ENCODE measurements around the gene IL12B. TPM values are rescaled to one million over a fixed set of nuclear protein-coding genes. Genes with fewer than 3 reads are reported as not detected.

The IL12B gene
- polyA plus RNA-seq, 1 experiment, result 0.04 TPM

DNA sequence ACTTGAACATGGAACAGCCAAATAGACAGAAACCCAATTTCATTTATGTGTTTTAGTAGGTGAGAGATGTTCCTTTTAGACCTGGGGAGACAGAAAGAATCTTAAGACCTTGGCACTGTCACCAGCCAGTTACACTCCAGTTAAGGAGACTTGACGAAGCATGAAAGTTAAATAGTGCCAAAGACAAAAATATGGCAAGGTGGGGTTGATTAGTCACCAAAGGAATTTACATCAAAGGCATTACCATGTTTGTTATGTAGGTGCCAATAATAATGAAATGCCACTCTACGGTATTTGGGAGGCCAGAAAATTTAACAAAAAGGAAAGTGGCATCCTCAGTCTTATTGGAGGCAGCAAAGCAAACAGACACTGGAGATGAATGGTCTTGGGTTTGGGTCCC lies 9.2 kb upstream of the IL12B start:
- H3K4me3 ChIP-seq (ENCODE audit: low read depth, low read length), result no peak overlapping the region
- POLR2A ChIA-PET, result no interaction called here

DNA sequence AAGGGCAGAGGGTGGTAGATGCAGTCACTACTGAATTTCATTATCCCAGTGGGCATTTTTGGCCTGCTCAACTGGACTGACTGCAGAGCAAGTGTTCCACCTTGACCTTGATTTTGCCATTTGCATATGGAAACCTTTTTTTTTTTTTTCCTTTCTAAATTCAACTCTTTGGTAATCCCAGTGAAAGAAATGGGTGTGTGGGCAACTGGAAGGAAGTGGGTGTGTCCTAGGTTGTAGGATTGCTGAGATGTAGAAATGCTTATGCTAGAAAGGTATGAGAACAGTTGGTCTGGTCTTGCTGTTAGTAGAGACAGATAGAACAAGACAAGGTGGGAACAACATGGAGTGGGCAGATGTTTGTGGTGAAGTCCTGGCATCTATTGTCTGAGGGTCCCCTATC lies 7.8 kb upstream of the IL12B start:
- CTCF ChIA-PET, result interaction anchor here (1.4 kb wide), 1 partner anchor 14 kb away, joined by 3 read pairs; no protein-coding TSS in a partner anchor

More for the DNA sequence above, 9.2 kb upstream of the IL12B start:
- Histone ChIP-seq H3K36me3 (ENCODE audit: control insufficient read depth, insufficient read depth, low read length) (no peaks in the 10 kb centered on the region), H3K27me3 (ENCODE audit: control insufficient read depth, insufficient read depth, low read length) (peaks cover under 1% of the 10 kb centered on the region; the same call in 1 of the 2 replicates)
- DNase-seq (ENCODE audit: low read depth), result no peak
- CTCF ChIA-PET, result no interaction called here
- TF ChIP-seq, protein P1, sequence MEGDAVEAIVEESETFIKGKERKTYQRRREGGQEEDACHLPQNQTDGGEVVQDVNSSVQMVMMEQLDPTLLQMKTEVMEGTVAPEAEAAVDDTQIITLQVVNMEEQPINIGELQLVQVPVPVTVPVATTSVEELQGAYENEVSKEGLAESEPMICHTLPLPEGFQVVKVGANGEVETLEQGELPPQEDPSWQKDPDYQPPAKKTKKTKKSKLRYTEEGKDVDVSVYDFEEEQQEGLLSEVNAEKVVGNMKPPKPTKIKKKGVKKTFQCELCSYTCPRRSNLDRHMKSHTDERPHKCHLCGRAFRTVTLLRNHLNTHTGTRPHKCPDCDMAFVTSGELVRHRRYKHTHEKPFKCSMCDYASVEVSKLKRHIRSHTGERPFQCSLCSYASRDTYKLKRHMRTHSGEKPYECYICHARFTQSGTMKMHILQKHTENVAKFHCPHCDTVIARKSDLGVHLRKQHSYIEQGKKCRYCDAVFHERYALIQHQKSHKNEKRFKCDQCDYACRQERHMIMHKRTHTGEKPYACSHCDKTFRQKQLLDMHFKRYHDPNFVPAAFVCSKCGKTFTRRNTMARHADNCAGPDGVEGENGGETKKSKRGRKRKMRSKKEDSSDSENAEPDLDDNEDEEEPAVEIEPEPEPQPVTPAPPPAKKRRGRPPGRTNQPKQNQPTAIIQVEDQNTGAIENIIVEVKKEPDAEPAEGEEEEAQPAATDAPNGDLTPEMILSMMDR (IDR thresholded peaks at IDR 0.05; ENCODE audit: insufficient read depth, low read depth, low read length), result no peak

GRCh38 chr5:159337016-159337955 lies 7.0 kb upstream of the IL12B start:
- ChIA-PET POLR2A (interaction anchor here (0.6 kb wide), 1 partner anchor 17 kb away, joined by 3 read pairs; no protein-coding TSS in a partner anchor), CTCF (interaction anchor here (0.6 to 1.4 kb wide), 2 partner anchors 13 to 130 kb away, joined by 3 read pairs; no protein-coding TSS in a partner anchor)
- peak; percentile 47 for DNase-seq (ENCODE audit: low read depth)
- Histone ChIP-seq H3K4me3 (ENCODE audit: low read depth, low read length) (no peak overlapping the region), H3K36me3 (ENCODE audit: control insufficient read depth, insufficient read depth, low read length) (no peaks in the 10 kb centered on the region), H3K27me3 (ENCODE audit: control insufficient read depth, insufficient read depth, low read length) (no peaks in the 10 kb centered on the region)
- TF ChIP-seq, protein P1 (IDR thresholded peaks at IDR 0.05; ENCODE audit: insufficient read depth, low read depth, low read length), result no peak

More for the DNA sequence above, 7.8 kb upstream of the IL12B start:
- no peaks in the 10 kb centered on the region for H3K27me3 ChIP-seq (ENCODE audit: control insufficient read depth, insufficient read depth, low read length)
- no peak overlapping the region for H3K4me3 ChIP-seq (ENCODE audit: low read depth, low read length)
- no peak for DNase-seq (ENCODE audit: low read depth)
- TF ChIP-seq, protein P1 (IDR thresholded peaks at IDR 0.05; ENCODE audit: insufficient read depth, low read depth, low read length), result no peak
- POLR2A ChIA-PET, result no interaction called here
- no peaks in the 10 kb centered on the region for H3K36me3 ChIP-seq (ENCODE audit: control insufficient read depth, insufficient read depth, low read length)

GRCh38 chr5:159336586-159336985 lies 6.3 kb upstream of the IL12B start:
- CTCF ChIA-PET, result no interaction called here
- Histone ChIP-seq H3K27me3 (ENCODE audit: control insufficient read depth, insufficient read depth, low read length) (no peaks in the 10 kb centered on the region), H3K36me3 (ENCODE audit: control insufficient read depth, insufficient read depth, low read length) (no peaks in the 10 kb centered on the region), H3K4me3 (ENCODE audit: low read depth, low read length) (no peak overlapping the region)
- POLR2A ChIA-PET, result no interaction called here
- TF ChIP-seq, protein P1 (IDR thresholded peaks at IDR 0.05; ENCODE audit: insufficient read depth, low read depth, low read length), result no peak
- DNase-seq (ENCODE audit: low read depth), result no peak

DNA sequence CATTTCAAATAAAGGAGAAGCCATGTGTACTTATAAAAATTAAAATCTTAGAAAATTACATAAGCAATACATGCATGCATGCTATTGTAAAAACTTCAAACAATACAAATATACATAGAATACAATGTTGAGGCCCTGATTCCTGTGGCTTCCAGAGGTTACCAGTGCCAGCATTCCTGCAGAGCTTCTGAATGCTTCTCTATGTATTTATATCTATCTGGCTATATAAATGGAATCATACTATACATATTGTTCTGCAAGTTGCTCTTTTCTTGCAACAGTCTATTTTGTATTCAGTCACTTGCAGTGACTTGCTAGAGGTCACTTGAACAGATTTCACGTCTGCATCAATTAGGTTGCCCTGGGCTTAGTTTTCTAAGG lies 3.2 kb upstream of the IL12B start:
- POLR2A ChIA-PET, result no interaction called here
- Histone ChIP-seq H3K36me3 (ENCODE audit: control insufficient read depth, insufficient read depth, low read length) (no peaks in the 10 kb centered on the region), H3K4me3 (ENCODE audit: low read depth, low read length) (no peak overlapping the region), H3K27me3 (ENCODE audit: control insufficient read depth, insufficient read depth, low read length) (no peaks in the 10 kb centered on the region; the same call in 1 of the 2 replicates)
- DNase-seq (ENCODE audit: low read depth), result no peak
- TF ChIP-seq, protein P1 (IDR thresholded peaks at IDR 0.05; ENCODE audit: insufficient read depth, low read depth, low read length), result no peak
- CTCF ChIA-PET, result no interaction called here
